HG03354 (cell line): ENCODE results near the gene CYTH1.

Experiments used
- ATAC-seq: cut with Tn5 transposase; IDR thresholded peaks from one replicate; pipeline ENCODE4 v1.9.1; 2021; ENCODE audit warnings: mild to moderate bottlenecking; ENCODE audit not compliant: unreplicated experiment, poor library complexity, severe bottlenecking

The CYTH1 gene

GRCh38 chr17:78806451-78806850 is 24.4 kb upstream of the CYTH1 start:
- ATAC-seq = no peak

- ATAC-seq = no peak
These were observed 23.2 kb upstream of the CYTH1 start for GRCh38 chr17:78805301-78805700.

- ATAC-seq = no peak
These were observed 22.7 kb upstream of the CYTH1 start for GRCh38 chr17:78804777-78805176.

GRCh38 chr17:78803186-78803845 is 21.2 kb upstream of the CYTH1 start:
- ATAC-seq = no peak

- no peak for ATAC-seq
These were observed 20.4 kb upstream of the CYTH1 start for GRCh38 chr17:78802459-78802858.

GRCh38 chr17:78802008-78802407 is 19.9 kb upstream of the CYTH1 start:
- ATAC-seq = no peak

GRCh38 chr17:78800132-78800931 is 18.3 kb upstream of the CYTH1 start:
- ATAC-seq = no peak

- ATAC-seq = no peak
These were observed 16.9 kb upstream of the CYTH1 start for GRCh38 chr17:78798695-78799559.

GRCh38 chr17:78797691-78798585 is 15.9 kb upstream of the CYTH1 start:
- ATAC-seq = no peak

GRCh38 chr17:78797213-78797612 is 15.1 kb upstream of the CYTH1 start:
- ATAC-seq = no peak

- ATAC-seq = no peak
These were observed 14.4 kb upstream of the CYTH1 start for GRCh38 chr17:78796517-78796900.

GRCh38 chr17:78795861-78796516 is 13.9 kb upstream of the CYTH1 start:
- ATAC-seq = no peak

GRCh38 chr17:78794864-78795640 is 13.0 kb upstream of the CYTH1 start:
- no peak for ATAC-seq

- no peak for ATAC-seq
These were observed 12.3 kb upstream of the CYTH1 start for GRCh38 chr17:78794399-78794798.

- ATAC-seq = no peak
These were observed 11.9 kb upstream of the CYTH1 start for GRCh38 chr17:78793968-78794367.

GRCh38 chr17:78793415-78793814 is 11.3 kb upstream of the CYTH1 start:
- ATAC-seq = no peak

- no peak for ATAC-seq
These were observed 10.0 kb upstream of the CYTH1 start for GRCh38 chr17:78791840-78792709.
